Measurements from ENCODE around the gene BCKDHA. TPM values are rescaled to one million over a fixed set of nuclear protein-coding genes. Genes with fewer than 3 reads are reported as not detected.

The BCKDHA gene
- total RNA-seq, 1 donor from 2014 or later: 6.8 TPM

- no peak overlapping the region for H3K27ac Mint-ChIP-seq (ENCODE audit: unreplicated experiment)
- TF ChIP-seq CTCF (conservative IDR thresholded peaks at IDR 0.05): no peak
- H3K9me3 Mint-ChIP-seq: no peaks in the 10 kb centered on the region
- H3K36me3 Mint-ChIP-seq (ENCODE audit: low read depth): peaks cover 3% of the 10 kb centered on the region
- H3K27me3 Mint-ChIP-seq (ENCODE audit: low read depth): peaks cover 57% of the 10 kb centered on the region
- peak overlapping the region; percentile 93 for H3K4me3 Mint-ChIP-seq
- peak; percentile 40 for DNase-seq (ENCODE audit: low read depth, low spot score)
- peaks cover 30% of the 10 kb centered on the region for H3K4me1 Mint-ChIP-seq
Observed at GRCh38 chr19:41352609-41353465, 44.8 kb upstream of the BCKDHA start.

GRCh38 chr19:41353466-41354342 is 43.9 kb upstream of the BCKDHA start, which contains the start of gene TGFB1:
Gene TGFB1 (minus strand): TSS chr19:41353922. CDS start chr19:41353044, 878 bp downstream.
- Mint-ChIP-seq H3K27me3 (ENCODE audit: low read depth) (peaks cover 57% of the 10 kb centered on the region), H3K4me1 (peaks cover 30% of the 10 kb centered on the region), H3K27ac (ENCODE audit: unreplicated experiment) (no peak within 1 kb of the TSS), H3K36me3 (ENCODE audit: low read depth) (peaks cover 3% of the 10 kb centered on the region), H3K9me3 (no peaks in the 10 kb centered on the region), H3K4me3 (peak within 1 kb of the TSS; percentile 93)
- TF ChIP-seq CTCF (conservative IDR thresholded peaks at IDR 0.05): peak; percentile 89
- peak; percentile 67 for DNase-seq (ENCODE audit: low read depth, low spot score)

GRCh38 chr19:41354343-41354953 is 43.2 kb upstream of the BCKDHA start:
- H3K9me3 Mint-ChIP-seq: no peaks in the 10 kb centered on the region
- peaks cover 52% of the 10 kb centered on the region for H3K27me3 Mint-ChIP-seq (ENCODE audit: low read depth)
- H3K36me3 Mint-ChIP-seq (ENCODE audit: low read depth): peaks cover 3% of the 10 kb centered on the region
- H3K27ac Mint-ChIP-seq (ENCODE audit: unreplicated experiment): no peak overlapping the region
- H3K4me3 Mint-ChIP-seq: peak overlapping the region; percentile 83
- no peak for DNase-seq (ENCODE audit: low read depth, low spot score)
- TF ChIP-seq CTCF (conservative IDR thresholded peaks at IDR 0.05): peak; percentile 5
- H3K4me1 Mint-ChIP-seq: peaks cover 30% of the 10 kb centered on the region

GRCh38 chr19:41355035-41355434 is 42.6 kb upstream of the BCKDHA start:
- DNase-seq (ENCODE audit: low read depth, low spot score): no peak
- Mint-ChIP-seq H3K27me3 (ENCODE audit: low read depth) (peaks cover 46% of the 10 kb centered on the region), H3K9me3 (no peaks in the 10 kb centered on the region), H3K27ac (ENCODE audit: unreplicated experiment) (no peak overlapping the region), H3K36me3 (ENCODE audit: low read depth) (peaks cover 3% of the 10 kb centered on the region), H3K4me1 (peaks cover 30% of the 10 kb centered on the region), H3K4me3 (peak overlapping the region; percentile 66)
- TF ChIP-seq CTCF (conservative IDR thresholded peaks at IDR 0.05): no peak

- no peaks in the 10 kb centered on the region for H3K9me3 Mint-ChIP-seq
- H3K4me3 Mint-ChIP-seq: peak overlapping the region; percentile 66
- H3K27ac Mint-ChIP-seq (ENCODE audit: unreplicated experiment): no peak overlapping the region
- DNase-seq (ENCODE audit: low read depth, low spot score): no peak
- H3K27me3 Mint-ChIP-seq (ENCODE audit: low read depth): peaks cover 38% of the 10 kb centered on the region
- peaks cover 3% of the 10 kb centered on the region for H3K36me3 Mint-ChIP-seq (ENCODE audit: low read depth)
- TF ChIP-seq CTCF (conservative IDR thresholded peaks at IDR 0.05): no peak
- H3K4me1 Mint-ChIP-seq: peaks cover 27% of the 10 kb centered on the region
Observed at GRCh38 chr19:41355802-41356201, 41.8 kb upstream of the BCKDHA start.
